ENCODE measurements around the gene BHMT. TPM values are rescaled to one million over a fixed set of nuclear protein-coding genes. Genes with fewer than 3 reads are reported as not detected.
A peak's percentile ranks its signal among the peaks of the same experiment; 100 is the strongest.

The BHMT gene
- total RNA-seq (2012; rRNA removed): not detected in 2 replicates

DNA sequence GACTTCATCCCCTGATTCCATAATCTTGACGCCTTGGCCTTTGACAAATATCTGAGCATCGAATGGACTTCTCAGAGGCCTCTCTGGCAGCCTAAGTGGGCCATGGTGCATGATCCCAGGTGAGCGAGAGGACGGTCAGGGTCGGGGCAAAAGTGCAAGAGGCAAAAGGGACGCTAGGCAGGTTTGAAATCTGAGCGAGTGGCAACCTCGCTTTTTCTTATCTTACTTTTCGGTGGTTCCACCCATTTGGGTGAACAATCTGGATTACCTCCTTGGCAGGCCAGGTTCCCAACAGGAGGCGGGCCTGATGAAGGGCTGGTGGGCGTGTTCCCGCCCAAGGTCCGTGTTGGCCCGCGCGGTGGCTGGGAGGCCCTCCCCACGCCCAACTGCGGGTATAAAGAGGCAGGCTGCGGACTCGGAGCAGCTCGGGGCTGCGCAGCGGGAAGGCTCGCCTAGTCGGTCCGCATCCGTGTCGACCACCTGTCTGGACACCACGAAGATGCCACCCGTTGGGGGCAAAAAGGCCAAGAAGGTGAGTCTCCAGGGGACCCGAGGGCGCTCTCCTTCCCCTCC is at the start of gene BHMT:
Gene BHMT, plus strand, starts transcription at position 423 of the 573 bp plus-strand sequence. Its CDS starts 77 bp downstream, at position 500.
- no peaks in the 10 kb centered on the region for H3K9me3 ChIP-seq (replicated peaks; ENCODE audit: low read length)
- H3K4me2 ChIP-seq (ENCODE audit: low read length): peak within 1 kb of the TSS; percentile 61
- no peaks in the 10 kb centered on the region for H3K4me1 ChIP-seq (ENCODE audit: control insufficient read depth, insufficient read depth, low read length)
- no peak within 1 kb of the TSS for H3K4me3 ChIP-seq (ENCODE audit: low read length)
- no peaks in the 10 kb centered on the region for H3K36me3 ChIP-seq (ENCODE audit: insufficient read depth, low read length)
- no peak within 1 kb of the TSS for H3K9ac ChIP-seq (ENCODE audit: low read depth, low read length)
- H3K27me3 ChIP-seq (ENCODE audit: control insufficient read depth, insufficient read depth, low read length): peaks cover 44% of the 10 kb centered on the region

- Histone ChIP-seq H3K36me3 (ENCODE audit: insufficient read depth, low read length) (no peaks in the 10 kb centered on the region), H3K9me3 (replicated peaks; ENCODE audit: low read length) (no peaks in the 10 kb centered on the region), H3K4me3 (ENCODE audit: low read length) (no peak overlapping the region), H3K9ac (ENCODE audit: low read depth, low read length) (no peak overlapping the region), H3K4me1 (ENCODE audit: control insufficient read depth, insufficient read depth, low read length) (no peaks in the 10 kb centered on the region), H3K27me3 (ENCODE audit: control insufficient read depth, insufficient read depth, low read length) (no peaks in the 10 kb centered on the region), H3K4me2 (ENCODE audit: low read length) (no peak overlapping the region)
Measured at GRCh38 chr5:79062436-79062835, 49.2 kb upstream of the BHMT start.

- H3K4me1 ChIP-seq (ENCODE audit: control insufficient read depth, insufficient read depth, low read length): peaks cover 6% of the 10 kb centered on the region
- no peaks in the 10 kb centered on the region for H3K27me3 ChIP-seq (ENCODE audit: control insufficient read depth, insufficient read depth, low read length)
- H3K4me3 ChIP-seq (ENCODE audit: low read length): peak within 1 kb of the TSS; percentile 67
- H3K36me3 ChIP-seq (ENCODE audit: insufficient read depth, low read length): no peaks in the 10 kb centered on the region
- H3K9me3 ChIP-seq (replicated peaks; ENCODE audit: low read length): peaks cover 5% of the 10 kb centered on the region
- peak within 1 kb of the TSS; percentile 77 for H3K4me2 ChIP-seq (ENCODE audit: low read length)
- peak within 1 kb of the TSS; percentile 66 for H3K9ac ChIP-seq (ENCODE audit: low read depth, low read length)
Measured at GRCh38 chr5:79069488-79070349, 41.9 kb upstream of the BHMT start, which contains the start of the genes BHMT2 and DMGDH. Gene BHMT2, plus strand, starts transcription at chr5:79069767. Its CDS starts 16 bp downstream, at chr5:79069783. Gene DMGDH, minus strand, starts transcription at chr5:79069674. Its CDS starts 54 bp downstream, at chr5:79069620.

DNA sequence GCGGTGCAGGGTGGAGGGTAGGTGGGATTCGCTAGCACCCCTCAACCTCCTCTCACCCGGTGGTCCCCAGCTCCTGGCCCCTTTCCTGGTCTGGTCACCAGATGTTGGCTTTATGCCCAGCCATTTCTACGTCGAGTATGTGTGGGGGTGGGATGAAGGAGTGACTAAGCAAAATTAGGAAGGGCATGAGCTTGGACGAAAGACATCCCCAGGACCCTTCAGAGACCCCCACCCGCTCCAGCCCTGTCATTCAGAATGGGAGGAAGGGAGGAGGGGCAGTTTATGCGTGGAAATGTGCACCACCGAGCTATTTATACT is 41.3 kb upstream of the BHMT start:
- H3K4me3 ChIP-seq (ENCODE audit: low read length): no peak overlapping the region
- peaks cover 5% of the 10 kb centered on the region for H3K9me3 ChIP-seq (replicated peaks; ENCODE audit: low read length)
- H3K36me3 ChIP-seq (ENCODE audit: insufficient read depth, low read length): no peaks in the 10 kb centered on the region
- H3K4me2 ChIP-seq (ENCODE audit: low read length): no peak overlapping the region
- H3K4me1 ChIP-seq (ENCODE audit: control insufficient read depth, insufficient read depth, low read length): peaks cover 6% of the 10 kb centered on the region
- no peak overlapping the region for H3K9ac ChIP-seq (ENCODE audit: low read depth, low read length)
- H3K27me3 ChIP-seq (ENCODE audit: control insufficient read depth, insufficient read depth, low read length): no peaks in the 10 kb centered on the region

GRCh38 chr5:79074641-79075040 is 37.0 kb upstream of the BHMT start:
- peaks cover 6% of the 10 kb centered on the region for H3K4me1 ChIP-seq (ENCODE audit: control insufficient read depth, insufficient read depth, low read length)
- peaks cover 5% of the 10 kb centered on the region for H3K9me3 ChIP-seq (replicated peaks; ENCODE audit: low read length)
- H3K27me3 ChIP-seq (ENCODE audit: control insufficient read depth, insufficient read depth, low read length): no peaks in the 10 kb centered on the region
- no peak overlapping the region for H3K9ac ChIP-seq (ENCODE audit: low read depth, low read length)
- no peaks in the 10 kb centered on the region for H3K36me3 ChIP-seq (ENCODE audit: insufficient read depth, low read length)
- no peak overlapping the region for H3K4me2 ChIP-seq (ENCODE audit: low read length)
- H3K4me3 ChIP-seq (ENCODE audit: low read length): no peak overlapping the region

DNA sequence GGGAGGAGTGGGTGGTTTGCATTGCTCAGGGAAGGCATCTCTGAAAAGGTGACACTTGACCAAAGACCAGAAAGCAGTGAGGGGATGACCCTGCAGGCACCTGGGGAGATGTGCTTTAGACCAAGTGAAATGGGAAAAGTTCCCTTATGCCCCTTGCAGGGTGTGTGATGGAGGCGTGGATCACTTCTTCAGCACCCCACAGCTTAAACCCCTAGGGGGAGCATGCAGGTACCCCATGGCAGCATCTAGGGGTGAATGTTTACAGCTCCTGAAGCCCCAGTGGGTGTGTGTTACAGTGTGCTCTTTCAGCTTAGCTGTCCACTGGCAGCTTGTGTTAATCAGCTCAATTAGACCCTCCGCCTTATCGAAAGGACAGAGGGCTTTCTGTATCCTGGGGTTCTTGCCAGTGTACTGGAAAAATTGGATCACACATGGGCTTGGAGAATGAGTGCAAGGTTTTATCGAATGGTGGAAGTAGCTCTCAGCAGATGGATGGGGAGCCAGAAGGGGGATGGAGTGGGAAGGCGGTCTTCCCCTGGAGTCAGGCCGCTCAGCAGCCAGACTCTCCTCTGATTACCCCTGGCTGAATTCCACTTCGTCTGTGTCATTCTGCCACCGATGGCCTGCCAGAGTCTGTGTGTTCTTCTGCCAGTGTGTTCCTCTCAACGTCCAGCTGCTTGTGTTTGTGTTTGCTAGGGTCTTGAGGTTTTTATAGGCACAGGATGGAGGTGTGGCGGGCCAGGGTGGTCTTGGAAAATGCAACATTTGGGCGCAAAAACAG is 35.8 kb upstream of the BHMT start:
- Histone ChIP-seq H3K4me1 (ENCODE audit: control insufficient read depth, insufficient read depth, low read length) (no peaks in the 10 kb centered on the region), H3K4me2 (ENCODE audit: low read length) (no peak overlapping the region), H3K27me3 (ENCODE audit: control insufficient read depth, insufficient read depth, low read length) (no peaks in the 10 kb centered on the region), H3K9me3 (replicated peaks; ENCODE audit: low read length) (peaks cover 5% of the 10 kb centered on the region), H3K36me3 (ENCODE audit: insufficient read depth, low read length) (no peaks in the 10 kb centered on the region), H3K9ac (ENCODE audit: low read depth, low read length) (no peak overlapping the region), H3K4me3 (ENCODE audit: low read length) (no peak overlapping the region)

GRCh38 chr5:79076819-79077218 is 34.8 kb upstream of the BHMT start:
- peaks cover 5% of the 10 kb centered on the region for H3K9me3 ChIP-seq (replicated peaks; ENCODE audit: low read length)
- no peaks in the 10 kb centered on the region for H3K27me3 ChIP-seq (ENCODE audit: control insufficient read depth, insufficient read depth, low read length)
- no peak overlapping the region for H3K4me3 ChIP-seq (ENCODE audit: low read length)
- no peaks in the 10 kb centered on the region for H3K4me1 ChIP-seq (ENCODE audit: control insufficient read depth, insufficient read depth, low read length)
- no peak overlapping the region for H3K4me2 ChIP-seq (ENCODE audit: low read length)
- H3K36me3 ChIP-seq (ENCODE audit: insufficient read depth, low read length): no peaks in the 10 kb centered on the region
- H3K9ac ChIP-seq (ENCODE audit: low read depth, low read length): no peak overlapping the region

DNA sequence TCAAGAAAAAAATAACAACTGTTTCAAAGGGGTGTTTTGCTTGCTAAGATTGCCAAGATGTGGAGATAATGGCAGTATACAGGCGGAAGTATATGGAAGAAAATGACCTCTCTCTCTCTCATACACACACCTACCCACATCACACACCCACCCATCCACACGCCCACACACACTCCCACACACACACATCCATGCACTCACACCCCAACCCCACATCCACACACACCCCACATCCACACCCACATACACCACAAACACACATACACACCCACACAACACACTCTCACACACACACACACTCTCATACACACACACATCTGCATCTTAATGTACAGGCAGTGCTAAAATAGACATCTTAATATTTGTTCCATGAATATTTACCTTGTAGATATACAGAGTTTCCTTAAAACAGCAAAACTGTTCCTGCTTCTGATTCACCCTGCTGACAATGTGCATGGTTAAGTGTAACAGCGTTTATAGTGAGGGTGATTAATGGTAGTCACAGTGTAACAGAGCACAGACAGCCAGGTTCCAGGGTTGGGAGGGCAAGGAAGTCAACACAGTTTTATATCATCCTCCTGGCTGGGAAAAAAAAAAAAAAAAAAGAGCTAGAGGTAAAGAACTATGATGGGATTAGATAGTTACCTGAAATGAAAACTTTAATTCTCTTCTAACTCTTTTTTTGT is 33.8 kb upstream of the BHMT start:
- H3K9me3 ChIP-seq (replicated peaks; ENCODE audit: low read length): peaks cover 5% of the 10 kb centered on the region
- no peak overlapping the region for H3K9ac ChIP-seq (ENCODE audit: low read depth, low read length)
- no peak overlapping the region for H3K4me2 ChIP-seq (ENCODE audit: low read length)
- H3K36me3 ChIP-seq (ENCODE audit: insufficient read depth, low read length): no peaks in the 10 kb centered on the region
- H3K4me3 ChIP-seq (ENCODE audit: low read length): no peak overlapping the region
- no peaks in the 10 kb centered on the region for H3K27me3 ChIP-seq (ENCODE audit: control insufficient read depth, insufficient read depth, low read length)
- H3K4me1 ChIP-seq (ENCODE audit: control insufficient read depth, insufficient read depth, low read length): no peaks in the 10 kb centered on the region

DNA sequence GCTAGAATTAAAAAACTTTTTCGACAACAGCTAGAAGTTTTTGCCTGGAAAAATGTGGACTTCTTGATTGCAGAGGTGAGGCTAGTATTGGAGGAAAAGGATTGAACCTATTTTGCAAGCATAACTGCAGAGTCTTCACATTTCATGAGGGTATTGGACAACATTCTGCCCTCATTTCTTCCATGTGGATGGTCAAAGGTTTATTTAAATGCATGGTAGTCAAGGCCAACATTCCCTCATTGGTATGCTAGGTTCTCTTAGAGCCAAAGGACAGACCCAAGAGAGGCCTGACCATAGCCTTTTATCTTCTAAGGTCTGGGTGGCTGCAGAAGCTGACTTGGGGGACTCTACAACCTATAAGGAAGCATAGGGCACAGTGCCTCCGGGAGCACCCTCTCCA is 30.8 kb upstream of the BHMT start:
- no peak overlapping the region for H3K4me2 ChIP-seq (ENCODE audit: low read length)
- no peaks in the 10 kb centered on the region for H3K9me3 ChIP-seq (replicated peaks; ENCODE audit: low read length)
- no peaks in the 10 kb centered on the region for H3K4me1 ChIP-seq (ENCODE audit: control insufficient read depth, insufficient read depth, low read length)
- H3K9ac ChIP-seq (ENCODE audit: low read depth, low read length): no peak overlapping the region
- no peaks in the 10 kb centered on the region for H3K36me3 ChIP-seq (ENCODE audit: insufficient read depth, low read length)
- no peak overlapping the region for H3K4me3 ChIP-seq (ENCODE audit: low read length)
- no peaks in the 10 kb centered on the region for H3K27me3 ChIP-seq (ENCODE audit: control insufficient read depth, insufficient read depth, low read length)

GRCh38 chr5:79081779-79082178 is 29.8 kb upstream of the BHMT start:
- H3K4me1 ChIP-seq (ENCODE audit: control insufficient read depth, insufficient read depth, low read length): no peaks in the 10 kb centered on the region
- no peak overlapping the region for H3K4me3 ChIP-seq (ENCODE audit: low read length)
- no peaks in the 10 kb centered on the region for H3K27me3 ChIP-seq (ENCODE audit: control insufficient read depth, insufficient read depth, low read length)
- no peaks in the 10 kb centered on the region for H3K36me3 ChIP-seq (ENCODE audit: insufficient read depth, low read length)
- H3K4me2 ChIP-seq (ENCODE audit: low read length): no peak overlapping the region
- H3K9ac ChIP-seq (ENCODE audit: low read depth, low read length): no peak overlapping the region
- H3K9me3 ChIP-seq (replicated peaks; ENCODE audit: low read length): no peaks in the 10 kb centered on the region

DNA sequence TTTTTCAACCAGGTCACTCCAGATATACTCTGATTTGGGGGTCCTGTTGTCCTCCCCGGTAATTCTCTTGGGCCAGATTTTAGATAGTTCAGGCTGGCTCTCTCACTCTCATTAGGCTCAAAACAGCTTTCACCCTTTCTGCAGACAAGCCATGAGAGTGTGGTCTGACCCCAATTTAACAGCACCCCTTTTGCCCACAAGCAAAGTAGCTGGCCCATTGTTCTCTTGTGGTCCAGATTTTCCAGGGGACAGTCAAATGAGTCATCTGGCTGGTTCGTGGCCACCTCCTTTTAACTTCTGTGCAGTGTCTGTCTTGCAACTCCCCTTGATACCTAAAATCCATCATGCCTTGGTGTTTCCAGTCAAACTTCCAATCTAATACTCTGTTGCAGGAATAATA is 25.5 kb upstream of the BHMT start:
- Histone ChIP-seq H3K4me2 (ENCODE audit: low read length) (no peak overlapping the region), H3K9ac (ENCODE audit: low read depth, low read length) (no peak overlapping the region), H3K4me1 (ENCODE audit: control insufficient read depth, insufficient read depth, low read length) (no peaks in the 10 kb centered on the region), H3K27me3 (ENCODE audit: control insufficient read depth, insufficient read depth, low read length) (no peaks in the 10 kb centered on the region), H3K4me3 (ENCODE audit: low read length) (no peak overlapping the region), H3K36me3 (ENCODE audit: insufficient read depth, low read length) (no peaks in the 10 kb centered on the region), H3K9me3 (replicated peaks; ENCODE audit: low read length) (no peaks in the 10 kb centered on the region)

All from skeletal muscle satellite cell (primary cell).